Transverse colon (tissue), 4 donors: Measurements from ENCODE around the gene EIF3F. TPM values are rescaled to one million over a fixed set of nuclear protein-coding genes. Genes with fewer than 3 reads are reported as not detected.

ENCODE experiments used
- DNase-seq: peaks from one replicate; pipeline ENCODE4 v3.0.0-alpha.2; 2019
- H3K27ac ChIP-seq, 4 donors: fragments of 200-600 bp; sonication (generic); 2 replicates each; pipeline ENCODE4 v1.5.1; 2016 to 2018; ENCODE audit warnings: inconsistent platforms in 4 of 4
- H3K27me3 ChIP-seq: fragments of 200-600 bp; sonication (generic); 2 replicates; pipeline ENCODE4 v1.5.1; 2017; ENCODE audit warnings: inconsistent platforms
- H3K36me3 ChIP-seq, 4 donors: fragments of 200-600 bp; sonication (generic); 2 replicates each; pipeline ENCODE4 v1.5.1; 2017 to 2019; ENCODE audit warnings: inconsistent platforms in 4 of 4
- H3K4me1 ChIP-seq, 4 donors: fragments of 200-600 bp; sonication (generic); 2 replicates each; pipeline ENCODE4 v1.5.1; 2017 to 2020; ENCODE audit warnings: inconsistent platforms in 4 of 4
- H3K4me3 ChIP-seq, 4 donors: fragments of 200-600 bp; sonication (generic); 1 replicate in 1 of 4; 2 replicates in 3 of 4; pipeline versions ENCODE4 v1.5.1 to v1.6.1; 2017 to 2019; ENCODE audit warnings: inconsistent platforms in 4 of 4
- H3K9me3 ChIP-seq, 2 donors: fragments of 200-600 bp; sonication (generic); 2 replicates each; pipeline ENCODE4 v1.5.1; 2017 to 2019; ENCODE audit warnings: inconsistent platforms in 2 of 2
- EP300 ChIP-seq: sonication (generic); formaldehyde crosslinking; IDR thresholded peaks from one replicate; pipeline ENCODE4 v1.6.1; 2017; ENCODE audit warnings: antibody characterized with exemption, low read depth
- POLR2A ChIP-seq: fragments of 450-650 bp; IDR thresholded peaks from one replicate; pipeline ENCODE4 v1.6.1; 2016; ENCODE audit warnings: antibody characterized with exemption, mild to moderate bottlenecking, moderate library complexity
- POLR2AphosphoS5 ChIP-seq, 3 donors: sonication (generic); formaldehyde crosslinking; IDR thresholded peaks; one replicate each; pipeline ENCODE4 v1.6.1; 2016; ENCODE audit warnings: antibody characterized with exemption in 3 of 3
- WGBS, 2 donors: methylation state at CpG; one replicate each; pipeline ENCODE4 v1.1.5; 2018; ENCODE audit warnings: low coverage in 1 of 2; 5-methylcytosine and 5-hydroxymethylcytosine counted together
- in situ Hi-C, 4 donors: fragments of 200-750 bp; cut with MboI; loops; one replicate each; pipeline versions ENCODE4 v1.15.0 to v1.15.1; 2017; ENCODE audit warnings: low sequenced_read_pairs in 3 of 4, low pct_ligation_motif_present in 1 of 4, low pct_unique_long_range_greater_than_20kb in 1 of 4
- intact Hi-C: fragments of 100-400 bp; cut with DNase I; formaldehyde crosslinking; loops from one replicate; pipeline ENCODE4 v1.15.1; 2023; ENCODE audit warnings: low total_unique reads
- small RNA-seq, 4 donors: library from RNA; depleted of rRNA; stranded (forward); fragments of <200 nt; gene quantifications; one replicate each; pipeline ENCODE3, GENCODE V24; 2016
- total RNA-seq, 4 donors: library from RNA; depleted of rRNA; stranded (reverse); fragments of >200 nt; gene quantifications; one replicate each; pipeline ENCODE4 v1.1.0, GENCODE V29; 2016
- TF ChIP-seq, protein P1 (sequence below), 5 experiments: fragments of 200-600 bp in 3 of 5; fragments of 450-650 bp in 2 of 5; sonication (generic) in 3 of 5; IDR thresholded peaks; 1 replicate in 2 of 5; 2 replicates in 3 of 5; pipeline ENCODE4 v1.5.1; 2016 to 2017; ENCODE audit warnings: antibody characterized with exemption in 5 of 5, inconsistent platforms in 3 of 5, mild to moderate bottlenecking in 2 of 5, moderate library complexity in 1 of 5

EIF3F gene
- total RNA-seq, 4 donors from 2014 or later: 103 to 873 (median 206) TPM

DNA sequence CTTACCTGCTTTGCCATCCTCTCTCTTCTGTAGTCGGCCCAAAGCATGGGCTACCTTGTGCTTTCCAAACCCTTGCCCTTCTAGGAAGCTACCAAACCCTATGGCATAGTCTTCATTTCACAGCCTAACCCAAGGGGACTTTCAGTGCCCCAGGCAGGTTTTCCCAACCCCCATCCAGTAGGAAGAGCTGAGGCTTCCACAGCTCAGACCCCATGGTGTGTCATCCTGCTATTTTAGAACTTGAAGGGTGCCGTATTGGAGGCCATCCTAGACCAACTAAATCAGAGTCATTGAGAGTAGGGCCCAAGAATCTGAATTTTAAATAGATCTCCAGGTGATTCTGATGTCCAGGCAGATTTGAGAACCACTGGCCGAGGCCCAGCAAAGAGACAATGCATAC, 61.9 kb downstream of the EIF3F start:
- no peak overlapping the region for H3K27ac ChIP-seq
- in situ Hi-C loops (no loop called here), intact Hi-C loops (no loop called here)
- H3K9me3 ChIP-seq: no peaks in the 10 kb centered on the region
- H3K27me3 ChIP-seq: no peaks in the 10 kb centered on the region
- H3K4me1 ChIP-seq: no peaks in the 10 kb centered on the region
- WGBS, 2 donors: 88% methylated on average over 3 of the region's 3 CpGs; no CpG with 5 or more reads in 1 of the 2 donors
- no peaks in the 10 kb centered on the region for H3K36me3 ChIP-seq
- no peak for DNase-seq
- no peak for TF ChIP-seq POLR2AphosphoS5 (IDR thresholded peaks at IDR 0.05)
- TF ChIP-seq EP300: no peak
- TF ChIP-seq POLR2A: no peak
- TF ChIP-seq, protein P1, sequence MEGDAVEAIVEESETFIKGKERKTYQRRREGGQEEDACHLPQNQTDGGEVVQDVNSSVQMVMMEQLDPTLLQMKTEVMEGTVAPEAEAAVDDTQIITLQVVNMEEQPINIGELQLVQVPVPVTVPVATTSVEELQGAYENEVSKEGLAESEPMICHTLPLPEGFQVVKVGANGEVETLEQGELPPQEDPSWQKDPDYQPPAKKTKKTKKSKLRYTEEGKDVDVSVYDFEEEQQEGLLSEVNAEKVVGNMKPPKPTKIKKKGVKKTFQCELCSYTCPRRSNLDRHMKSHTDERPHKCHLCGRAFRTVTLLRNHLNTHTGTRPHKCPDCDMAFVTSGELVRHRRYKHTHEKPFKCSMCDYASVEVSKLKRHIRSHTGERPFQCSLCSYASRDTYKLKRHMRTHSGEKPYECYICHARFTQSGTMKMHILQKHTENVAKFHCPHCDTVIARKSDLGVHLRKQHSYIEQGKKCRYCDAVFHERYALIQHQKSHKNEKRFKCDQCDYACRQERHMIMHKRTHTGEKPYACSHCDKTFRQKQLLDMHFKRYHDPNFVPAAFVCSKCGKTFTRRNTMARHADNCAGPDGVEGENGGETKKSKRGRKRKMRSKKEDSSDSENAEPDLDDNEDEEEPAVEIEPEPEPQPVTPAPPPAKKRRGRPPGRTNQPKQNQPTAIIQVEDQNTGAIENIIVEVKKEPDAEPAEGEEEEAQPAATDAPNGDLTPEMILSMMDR (IDR thresholded peaks at IDR 0.05): no peak
- no peak overlapping the region for H3K4me3 ChIP-seq

Small RNAs within 50 kb of the gene (small RNA-seq; reads per million reads assigned to genes)
- 0 reads per million in 4 donors for gene COX6CP5

Other genes with a start within 250 kb of the EIF3F start
- gene OR5P2, start 190.4 kb upstream of the EIF3F start, total RNA-seq: not detected
- gene OR5P3, start 156.5 kb upstream of the EIF3F start, total RNA-seq: not detected
- gene OR10A6, start 56.1 kb upstream of the EIF3F start, total RNA-seq: not detected
- gene OR10A3, start 45.6 kb upstream of the EIF3F start, total RNA-seq: not detected
- not detected for gene NLRP10, start 21.9 kb upstream of the EIF3F start, total RNA-seq
- 1 to 10 TPM in 3 of 4 donors, under 1 TPM in 1; 1.00 to 7.1 (median 2.6) TPM for gene TUB, start 93.9 kb downstream of the EIF3F start, total RNA-seq
- 10 to 100 TPM in 2 of 4 donors, 1 to 10 TPM in 2; 3.3 to 43.0 (median 12.5) TPM for gene RIC3, start 181.7 kb downstream of the EIF3F start, total RNA-seq